ENCODE results near the gene RAB10. TPM values are rescaled to one million over a fixed set of nuclear protein-coding genes. Genes with fewer than 3 reads are reported as not detected.

RAB10 gene
- total and polyA plus RNA-seq, 2 donors from 2014 or later = 59.8 to 122 TPM

GRCh38 chr2:25991965-25992364 lies 41.9 kb upstream of the RAB10 start:
- H3K4me1 ChIP-seq (ENCODE audit: control insufficient read depth in 2 of 3, insufficient read depth in 2 of 3, low read depth in 1 of 3, low read length in 3 of 3) = no peaks in the 10 kb centered on the region
- peak overlapping the region in 2 of 3 donors; percentile 53 to 68 for H3K4me3 ChIP-seq (ENCODE audit: low read length in 3 of 3)
- no peaks in the 10 kb centered on the region for H3K9me3 ChIP-seq (ENCODE audit: control insufficient read depth in 2 of 3, insufficient read depth in 1 of 3, low read length in 3 of 3)
- no peak for FAIRE-seq
- no peaks in the 10 kb centered on the region for H3K36me3 ChIP-seq (ENCODE audit: control insufficient read depth in 2 of 3, insufficient read depth in 3 of 3, low read length in 3 of 3)
- DNase-seq = no peak
- H3K9ac ChIP-seq (ENCODE audit: low read length in 3 of 3) = peak overlapping the region in 1 of 3 donors; percentile 30
- no peak overlapping the region for H3K27ac ChIP-seq (ENCODE audit: low read depth in 2 of 2, low read length in 2 of 2)
- no peaks in the 10 kb centered on the region for H3K27me3 ChIP-seq (ENCODE audit: control insufficient read depth, insufficient read depth, low read length)
- no peak for TF ChIP-seq CTCF (IDR thresholded peaks at IDR 0.05; ENCODE audit: borderline replicate concordance, extremely low read depth, insufficient read depth)
- intact Hi-C loops (cut with DNase I) = loop anchor here (5.0 kb wide), 1 partner anchor 150 kb away; no protein-coding TSS in a partner anchor

DNA sequence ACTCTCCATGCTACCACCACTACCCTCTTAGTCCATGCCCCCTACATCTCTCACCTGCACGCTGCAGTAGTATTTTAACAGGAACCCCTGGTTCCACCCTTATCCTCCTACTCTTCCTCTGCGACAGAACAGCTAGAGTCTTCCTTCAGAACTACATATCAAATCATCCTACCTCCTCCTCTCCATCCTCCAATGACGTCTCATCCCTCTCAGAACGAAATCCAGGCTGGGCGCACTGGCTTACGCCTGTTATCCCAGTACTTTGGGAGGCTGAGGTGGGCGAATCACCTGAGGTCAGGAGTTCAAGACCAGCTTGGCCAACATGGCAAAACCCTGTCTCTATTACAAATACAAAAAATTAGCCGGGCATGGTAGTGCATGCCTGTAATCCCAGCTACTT lies 41.3 kb upstream of the RAB10 start:
- Histone ChIP-seq H3K36me3 (ENCODE audit: control insufficient read depth in 2 of 3, insufficient read depth in 3 of 3, low read length in 3 of 3) (no peaks in the 10 kb centered on the region), H3K4me1 (ENCODE audit: control insufficient read depth in 2 of 3, insufficient read depth in 2 of 3, low read depth in 1 of 3, low read length in 3 of 3) (no peaks in the 10 kb centered on the region), H3K9ac (ENCODE audit: low read length in 3 of 3) (no peak overlapping the region), H3K27ac (ENCODE audit: low read depth in 2 of 2, low read length in 2 of 2) (no peak overlapping the region), H3K27me3 (ENCODE audit: control insufficient read depth, insufficient read depth, low read length) (no peaks in the 10 kb centered on the region), H3K4me3 (ENCODE audit: low read length in 3 of 3) (no peak overlapping the region), H3K9me3 (ENCODE audit: control insufficient read depth in 2 of 3, insufficient read depth in 1 of 3, low read length in 3 of 3) (no peaks in the 10 kb centered on the region)
- TF ChIP-seq CTCF (IDR thresholded peaks at IDR 0.05; ENCODE audit: borderline replicate concordance, extremely low read depth, insufficient read depth) = no peak
- intact Hi-C loops (cut with DNase I) = loop anchor here (5.0 kb wide), 1 partner anchor 150 kb away; no protein-coding TSS in a partner anchor
- FAIRE-seq (no peak), DNase-seq (no peak)

DNA sequence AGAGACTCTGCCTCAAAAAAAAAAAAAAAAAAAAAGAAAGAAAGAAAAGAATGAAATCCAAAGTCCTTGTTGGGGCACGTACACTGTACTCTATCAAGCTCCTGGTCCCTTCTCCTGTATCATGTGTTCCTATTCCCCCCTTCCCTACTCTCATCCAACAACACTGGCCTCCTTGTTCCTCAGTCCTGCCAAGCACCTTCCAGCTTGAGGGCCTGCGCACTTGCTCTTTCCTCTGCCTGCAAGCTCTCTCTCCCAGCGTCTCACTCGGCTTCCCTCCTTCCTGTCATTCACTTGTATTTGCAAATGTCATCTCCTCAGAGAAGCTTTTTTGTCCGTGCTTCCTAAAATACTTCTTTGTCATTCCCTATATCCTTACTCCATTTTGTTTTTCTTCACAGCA lies 40.8 kb upstream of the RAB10 start:
- H3K4me1 ChIP-seq (ENCODE audit: control insufficient read depth in 2 of 3, insufficient read depth in 2 of 3, low read depth in 1 of 3, low read length in 3 of 3) = no peaks in the 10 kb centered on the region
- H3K27ac ChIP-seq (ENCODE audit: low read depth in 2 of 2, low read length in 2 of 2) = no peak overlapping the region

More for the DNA sequence above, 40.8 kb upstream of the RAB10 start:
- no peak for TF ChIP-seq CTCF (IDR thresholded peaks at IDR 0.05; ENCODE audit: borderline replicate concordance, extremely low read depth, insufficient read depth)
- Histone ChIP-seq H3K36me3 (ENCODE audit: control insufficient read depth in 2 of 3, insufficient read depth in 3 of 3, low read length in 3 of 3) (no peaks in the 10 kb centered on the region), H3K9ac (ENCODE audit: low read length in 3 of 3) (no peak overlapping the region), H3K9me3 (ENCODE audit: control insufficient read depth in 2 of 3, insufficient read depth in 1 of 3, low read length in 3 of 3) (no peaks in the 10 kb centered on the region), H3K27me3 (ENCODE audit: control insufficient read depth, insufficient read depth, low read length) (no peaks in the 10 kb centered on the region), H3K4me3 (ENCODE audit: low read length in 3 of 3) (no peak overlapping the region)
- FAIRE-seq (no peak), DNase-seq (no peak)
- intact Hi-C loops (cut with DNase I) = loop anchor here (5.0 kb wide), 1 partner anchor 149 kb away; no protein-coding TSS in a partner anchor
